K562 (cell line): ENCODE results near the gene NPAS3.

Experiments used
- CREB1 ChIP-seq, 2 experiments: sonication (generic) in 1 of 2; formaldehyde crosslinking in 1 of 2; IDR thresholded peaks; 2 replicates each; pipeline versions ENCODE4 v1.6.1 to v1.8.0; 2012 to 2022; ENCODE audit warnings: inconsistent platforms in 1 of 2, mild to moderate bottlenecking in 1 of 2, missing genetic modification reagents in 1 of 2, moderate library complexity in 1 of 2
- GABPA ChIP-seq: fragments of 200-800 bp; sonication (Bioruptor generic); conservative IDR thresholded peaks from 2 replicates; pipeline ENCODE4 v1.6.1; 2016; ENCODE audit warnings: low read depth, missing genetic modification characterization, missing compliant biosample characterization
- MIER1 ChIP-seq: fragments of 450-650 bp; IDR thresholded peaks from 2 replicates; pipeline ENCODE4 v1.6.1; 2016; ENCODE audit warnings: antibody characterized with exemption, mild to moderate bottlenecking, low read depth
- PHF21A ChIP-seq: fragments of 450-650 bp; IDR thresholded peaks from 2 replicates; pipeline ENCODE4 v1.6.1; 2017; ENCODE audit warnings: low read depth, borderline replicate concordance
- RAD21 ChIP-seq, 2 experiments: fragments of 250-450 bp in 1 of 2; fragments of 450-650 bp in 1 of 2; sonication (Bioruptor Pico) in 1 of 2; formaldehyde crosslinking in 1 of 2; IDR thresholded peaks in 1 of 2; conservative IDR thresholded peaks in 1 of 2; 2 replicates each; pipeline versions ENCODE4 v1.4.0 to v1.8.0; 2020 to 2022; ENCODE audit warnings: mild to moderate bottlenecking in 2 of 2, moderate library complexity in 1 of 2
- RFX5 ChIP-seq: IDR thresholded peaks from 2 replicates; pipeline ENCODE4 v1.6.1; 2011; ENCODE audit warnings: low read depth, mild to moderate bottlenecking, improper control_type of control experiment, low read length
- SMC3 ChIP-seq: conservative IDR thresholded peaks from 2 replicates; pipeline ENCODE4 v1.6.1; 2011; ENCODE audit warnings: low read depth, low read length, improper control_type of control experiment; ENCODE audit not compliant: insufficient read depth
- ZC3H4 ChIP-seq: sonication (generic); formaldehyde crosslinking; IDR thresholded peaks from 2 replicates; pipeline ENCODE4 v1.9.0; 2021; ENCODE audit warnings: missing genetic modification reagents, borderline replicate concordance
- ZFP30 ChIP-seq: fragments of 250-450 bp; sonication (Bioruptor Pico); IDR thresholded peaks from 2 replicates; pipeline ENCODE4 v1.8.0; 2022; ENCODE audit warnings: moderate library complexity, mild to moderate bottlenecking, inconsistent platforms, borderline replicate concordance
- ZNF134 ChIP-seq: fragments of 250-450 bp; sonication (Bioruptor Pico); conservative IDR thresholded peaks from 2 replicates; pipeline ENCODE4 v1.4.0; 2020
- ZNF232 ChIP-seq: sonication (generic); formaldehyde crosslinking; IDR thresholded peaks from 2 replicates; pipeline ENCODE4 v1.8.0; 2022; ENCODE audit warnings: mild to moderate bottlenecking, missing genetic modification reagents
- ZNF780A ChIP-seq: fragments of 250-450 bp; sonication (Bioruptor Pico); IDR thresholded peaks from 2 replicates; pipeline ENCODE4 v1.5.0; 2021; ENCODE audit warnings: mild to moderate bottlenecking

GRCh38 chr14:33342299-33342974, 403.8 kb downstream of the NPAS3 start:
- no peak for TF ChIP-seq MIER1
- no peak for TF ChIP-seq CREB1 (IDR thresholded peaks at IDR 0.05)
- no peak for TF ChIP-seq CREB1 (CRISPR knock-in tag; IDR thresholded peaks at IDR 0.05)
- no peak for TF ChIP-seq ZNF134
- no peak for TF ChIP-seq PHF21A
- TF ChIP-seq ZFP30 (CRISPR knock-in tag): no peak
- TF ChIP-seq SMC3: no peak
- no peak for TF ChIP-seq GABPA
- TF ChIP-seq RAD21 (CRISPR knock-in tag; conservative IDR thresholded peaks at IDR 0.05 in 1 of 2, IDR thresholded peaks at IDR 0.05 in 1 of 2): no peak
- no peak for TF ChIP-seq RFX5
- no peak for TF ChIP-seq ZC3H4 (CRISPR knock-in tag)
- TF ChIP-seq ZNF232 (CRISPR knock-in tag): no peak
- TF ChIP-seq ZNF780A (CRISPR knock-in tag): no peak
